DND-41 (cell line): ENCODE measurements around the gene SLC25A1.
"Not testable (repeated sequence)": the region's sequence is repeated elsewhere in the genome, so short reads cannot be mapped to it uniquely, and the experiment has no call there.

Source experiments
- ATAC-seq: fragments of 200-7000 bp; cut with Tn5 transposase; 3 replicates; pipeline ENCODE4 v1.9.1; 2021; ENCODE audit warnings: low read depth; ENCODE audit not compliant: insufficient read depth
- DNase-seq: peaks from one replicate; pipeline ENCODE4 v3.0.0-alpha.2; 2020
- H2AFZ ChIP-seq: 2 replicates; pipeline ENCODE4 v1.6.0; 2012; ENCODE audit warnings: low read depth, low read length
- H3K27ac ChIP-seq: 2 replicates; pipeline ENCODE4 v1.5.1; 2012; ENCODE audit warnings: low read length, inconsistent platforms
- H3K27me3 ChIP-seq: fragments of 200-600 bp; sonication (generic); 2 replicates; pipeline ENCODE4 v1.6.0; 2012; ENCODE audit warnings: low read length, mild to moderate bottlenecking, inconsistent platforms; ENCODE audit not compliant: insufficient read depth, poor library complexity
- H3K36me3 ChIP-seq: 2 replicates; pipeline ENCODE4 v1.5.1; 2012; ENCODE audit warnings: low read length, inconsistent platforms; ENCODE audit not compliant: insufficient read depth
- H3K4me1 ChIP-seq: 2 replicates; pipeline ENCODE4 v1.5.1; 2012; ENCODE audit warnings: mild to moderate bottlenecking, low read length; ENCODE audit not compliant: insufficient read depth
- H3K4me2 ChIP-seq: 2 replicates; pipeline ENCODE4 v1.6.0; 2012; ENCODE audit warnings: mild to moderate bottlenecking, moderate library complexity, low read length, inconsistent platforms; ENCODE audit not compliant: insufficient read depth
- H3K4me3 ChIP-seq, 2 experiments: fragments of 200-600 bp in 1 of 2; shearing (Covaris generic) in 1 of 2; 2 replicates each; pipeline ENCODE4 v1.5.1; 2012 to 2016; ENCODE audit warnings: inconsistent platforms in 2 of 2, low read length in 2 of 2, mild to moderate bottlenecking in 2 of 2, low read depth in 1 of 2, moderate library complexity in 1 of 2
- H3K79me2 ChIP-seq: 2 replicates; pipeline ENCODE4 v1.6.0; 2012; ENCODE audit warnings: low read length, inconsistent platforms; ENCODE audit not compliant: insufficient read depth
- H3K9ac ChIP-seq: 2 replicates; pipeline ENCODE4 v1.6.0; 2012; ENCODE audit warnings: low read depth, mild to moderate bottlenecking, inconsistent platforms, low read length, moderate library complexity
- H3K9me3 ChIP-seq: 2 replicates; pipeline ENCODE4 v1.5.1; 2012; ENCODE audit warnings: low read length, moderate library complexity, mild to moderate bottlenecking, inconsistent platforms; ENCODE audit not compliant: insufficient read depth, severe bottlenecking
- H4K20me1 ChIP-seq: 2 replicates; pipeline ENCODE4 v1.6.0; 2012; ENCODE audit warnings: low read length; ENCODE audit not compliant: insufficient read depth
- EZH2 ChIP-seq: IDR thresholded peaks from 3 replicates; pipeline ENCODE4 v1.6.1; 2012; ENCODE audit warnings: borderline replicate concordance, low read depth, mild to moderate bottlenecking, moderate library complexity, low read length, inconsistent platforms; ENCODE audit not compliant: severe bottlenecking
- TF ChIP-seq, protein P1 (sequence below): IDR thresholded peaks from 2 replicates; pipeline ENCODE4 v1.5.1; 2012; ENCODE audit warnings: borderline replicate concordance, low read length, moderate library complexity, mild to moderate bottlenecking; ENCODE audit not compliant: poor library complexity, severe bottlenecking; ENCODE audit errors: extremely low read depth

Gene SLC25A1

DNA sequence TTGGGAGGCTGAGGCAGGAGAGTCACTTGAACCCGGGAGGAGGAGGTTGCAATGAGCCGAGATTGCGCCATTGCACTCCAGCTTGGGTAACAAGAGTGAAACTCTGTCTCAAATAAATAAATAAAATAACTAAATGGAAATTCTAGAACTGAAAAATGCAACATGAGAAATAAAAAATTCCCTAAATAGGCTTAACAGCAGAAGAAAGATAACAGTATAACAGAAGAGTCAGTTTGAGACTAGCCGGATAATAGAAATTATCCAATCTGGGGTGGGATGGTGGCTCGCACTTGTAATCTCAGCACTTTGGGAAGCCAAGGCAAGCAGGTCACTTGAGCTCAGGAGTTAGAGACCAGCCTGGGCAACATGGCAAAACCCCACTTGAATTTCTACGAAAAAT lies 14.1 kb downstream of the SLC25A1 start:
- no peaks in the 10 kb centered on the region for H3K79me2 ChIP-seq
- H3K9me3 ChIP-seq, result no peaks in the 10 kb centered on the region
- H3K27me3 ChIP-seq, result no peaks in the 10 kb centered on the region
- H3K36me3 ChIP-seq, result no peaks in the 10 kb centered on the region
- TF ChIP-seq, protein P1, sequence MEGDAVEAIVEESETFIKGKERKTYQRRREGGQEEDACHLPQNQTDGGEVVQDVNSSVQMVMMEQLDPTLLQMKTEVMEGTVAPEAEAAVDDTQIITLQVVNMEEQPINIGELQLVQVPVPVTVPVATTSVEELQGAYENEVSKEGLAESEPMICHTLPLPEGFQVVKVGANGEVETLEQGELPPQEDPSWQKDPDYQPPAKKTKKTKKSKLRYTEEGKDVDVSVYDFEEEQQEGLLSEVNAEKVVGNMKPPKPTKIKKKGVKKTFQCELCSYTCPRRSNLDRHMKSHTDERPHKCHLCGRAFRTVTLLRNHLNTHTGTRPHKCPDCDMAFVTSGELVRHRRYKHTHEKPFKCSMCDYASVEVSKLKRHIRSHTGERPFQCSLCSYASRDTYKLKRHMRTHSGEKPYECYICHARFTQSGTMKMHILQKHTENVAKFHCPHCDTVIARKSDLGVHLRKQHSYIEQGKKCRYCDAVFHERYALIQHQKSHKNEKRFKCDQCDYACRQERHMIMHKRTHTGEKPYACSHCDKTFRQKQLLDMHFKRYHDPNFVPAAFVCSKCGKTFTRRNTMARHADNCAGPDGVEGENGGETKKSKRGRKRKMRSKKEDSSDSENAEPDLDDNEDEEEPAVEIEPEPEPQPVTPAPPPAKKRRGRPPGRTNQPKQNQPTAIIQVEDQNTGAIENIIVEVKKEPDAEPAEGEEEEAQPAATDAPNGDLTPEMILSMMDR, result no peak
- TF ChIP-seq EZH2, result no peak
- H3K4me2 ChIP-seq, result no peak overlapping the region
- no peaks in the 10 kb centered on the region for H3K4me1 ChIP-seq
- H3K9ac ChIP-seq, result no peak overlapping the region
- no peak overlapping the region for H3K27ac ChIP-seq
- H2AFZ ChIP-seq, result no peak overlapping the region
- no peak overlapping the region for H3K4me3 ChIP-seq
- no peak for DNase-seq
- H4K20me1 ChIP-seq, result no peaks in the 10 kb centered on the region
- no peak for ATAC-seq

GRCh38 chr22:19158649-19159048 lies 19.9 kb downstream of the SLC25A1 start:
- not testable (repeated sequence) for H3K36me3 ChIP-seq, H3K4me1 ChIP-seq, H3K9ac ChIP-seq, H3K9me3 ChIP-seq, H2AFZ ChIP-seq, H4K20me1 ChIP-seq, H3K4me2 ChIP-seq, H3K79me2 ChIP-seq, H3K27ac ChIP-seq, ATAC-seq, H3K4me3 ChIP-seq, H3K27me3 ChIP-seq, DNase-seq

DNA sequence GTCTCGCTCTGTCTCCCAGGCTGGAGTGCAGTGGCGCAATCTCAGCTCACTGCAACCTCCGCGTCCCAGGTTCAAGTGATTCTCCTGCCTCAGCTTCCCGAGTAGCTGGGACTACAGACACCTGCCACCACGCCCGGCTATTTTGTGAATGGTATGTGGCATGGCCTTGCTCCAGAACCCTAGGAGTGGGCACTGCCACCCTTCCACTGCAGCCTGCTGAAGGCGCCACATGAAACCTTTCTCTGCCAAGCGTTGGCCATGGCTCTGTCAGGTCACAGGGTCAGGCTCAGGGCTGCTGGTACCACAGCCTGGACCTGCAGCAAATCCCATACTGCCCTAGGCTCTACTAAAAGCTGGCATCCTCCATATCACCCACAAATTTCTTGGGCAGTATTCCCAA lies 22.4 kb downstream of the SLC25A1 start:
- not testable (repeated sequence) for H3K79me2 ChIP-seq, H3K27ac ChIP-seq, ATAC-seq, DNase-seq, H3K9me3 ChIP-seq, H3K4me2 ChIP-seq, H2AFZ ChIP-seq, H3K4me3 ChIP-seq, H4K20me1 ChIP-seq, H3K9ac ChIP-seq, H3K36me3 ChIP-seq, H3K4me1 ChIP-seq, H3K27me3 ChIP-seq

DNA sequence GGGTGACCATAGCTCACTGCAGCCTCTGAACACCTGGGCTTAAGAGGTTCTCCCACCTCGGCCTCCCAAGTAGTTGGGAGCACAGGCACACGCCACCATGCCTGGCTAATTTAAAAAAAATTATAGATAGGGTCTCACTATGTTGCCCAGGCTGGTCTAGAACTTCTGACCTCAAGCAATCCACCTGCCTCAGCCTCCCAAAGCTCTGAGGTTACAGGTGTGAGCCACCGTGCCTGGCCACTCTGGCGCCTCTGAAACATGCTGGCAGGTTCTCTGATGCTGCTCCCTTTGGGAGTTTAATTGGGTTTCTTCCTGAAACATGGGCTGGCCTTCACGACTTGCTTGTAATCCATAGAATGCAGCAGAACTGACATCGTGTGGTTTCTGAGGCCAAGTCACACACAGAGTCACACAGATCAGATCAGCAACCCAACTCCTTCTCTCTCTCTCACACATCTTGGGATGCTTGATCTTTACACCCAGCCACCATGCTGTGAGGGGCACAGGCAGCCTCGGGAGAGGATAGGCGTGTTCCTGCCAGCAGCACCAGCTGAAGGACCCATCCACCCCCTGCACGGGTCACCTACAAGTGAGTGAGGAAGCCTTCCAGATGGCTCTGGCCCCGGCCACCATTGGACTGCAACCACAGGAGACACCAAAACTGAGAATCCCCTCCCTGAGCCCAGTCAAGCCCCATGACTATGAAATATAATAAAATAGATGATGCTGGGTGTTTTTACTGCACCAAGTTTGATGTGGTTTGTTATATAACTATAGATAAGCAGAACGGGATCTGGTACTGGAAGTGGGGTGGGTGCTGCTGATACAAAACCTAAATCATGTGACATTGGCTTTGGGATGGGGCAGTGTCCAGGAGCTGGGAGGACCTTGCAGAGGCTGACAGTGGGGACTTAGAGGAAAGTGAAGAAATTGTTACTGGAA lies 25.3 kb downstream of the SLC25A1 start:
- ATAC-seq (peak; percentile 53; the same call in 2 of the 3 replicates), DNase-seq (no peak)
- H3K27ac ChIP-seq, result no peak overlapping the region
- H3K4me3 ChIP-seq, result no peak overlapping the region
- no peaks in the 10 kb centered on the region for H3K4me1 ChIP-seq
- peak overlapping the region; percentile 52; the same call in 1 of the 2 replicates for H2AFZ ChIP-seq
- no peaks in the 10 kb centered on the region for H3K9me3 ChIP-seq
- TF ChIP-seq, protein P1, result no peak
- TF ChIP-seq EZH2, result no peak
- H3K4me2 ChIP-seq, result no peak overlapping the region
- H4K20me1 ChIP-seq, result no peaks in the 10 kb centered on the region
- H3K79me2 ChIP-seq, result no peaks in the 10 kb centered on the region
- H3K9ac ChIP-seq, result no peak overlapping the region
- H3K36me3 ChIP-seq, result no peaks in the 10 kb centered on the region
- H3K27me3 ChIP-seq, result no peaks in the 10 kb centered on the region
